ENCODE data around the gene TBX5.

GRCh38 chr12:114443607-114444421 lies 37.9 kb upstream of the TBX5 start:
- TF ChIP-seq CTCF (conservative IDR thresholded peaks at IDR 0.05 in 1 of 2, IDR thresholded peaks at IDR 0.05 in 1 of 2; ENCODE audit: low read depth in 1 of 2, low read length in 2 of 2) (no peak), EZH2 (IDR thresholded peaks at IDR 0.05; ENCODE audit: low read length, missing control alignments) (no peak)
